Keratinocyte (primary cell): ENCODE results near the gene CHST13. TPM values are rescaled to one million over a fixed set of nuclear protein-coding genes. Genes with fewer than 3 reads are reported as not detected.

Experiments used
- DNase-seq: peaks from one replicate; pipeline ENCODE4 v3.0.0-alpha.2; 2011; ENCODE audit warnings: low read depth, missing footprints, low spot score
- FAIRE-seq: peaks from 2 replicates; lab custom pipeline; 2011; peaks lifted over from hg19 to GRCh38; lab: Jason Lieb, UNC
- H2AFZ ChIP-seq: 2 replicates; pipeline ENCODE4 v1.6.0; 2012; ENCODE audit warnings: low read length, control low read depth, inconsistent platforms; ENCODE audit not compliant: control insufficient read depth
- H3K27ac ChIP-seq: 2 replicates; pipeline ENCODE4 v1.5.1; 2011; ENCODE audit warnings: low read length; ENCODE audit not compliant: control insufficient read depth, insufficient read depth
- H3K27me3 ChIP-seq: 3 replicates; pipeline ENCODE4 v1.6.0; 2011; ENCODE audit warnings: low read length; ENCODE audit not compliant: control insufficient read depth, insufficient read depth; ENCODE audit errors: extremely low read depth
- H3K36me3 ChIP-seq, 2 experiments: 2 replicates in 1 of 2; 3 replicates in 1 of 2; pipeline ENCODE4 v1.5.1; 2011; ENCODE audit warnings: low read length in 2 of 2, mild to moderate bottlenecking in 1 of 2; ENCODE audit not compliant: control insufficient read depth in 2 of 2, insufficient read depth in 2 of 2; ENCODE audit errors: extremely low read depth in 1 of 2
- H3K4me1 ChIP-seq: 3 replicates; pipeline ENCODE4 v1.5.1; 2011; ENCODE audit warnings: low read length; ENCODE audit not compliant: control insufficient read depth, insufficient read depth; ENCODE audit errors: extremely low read depth
- H3K4me2 ChIP-seq: 3 replicates; pipeline ENCODE4 v1.6.0; 2011; ENCODE audit warnings: low read depth, low read length; ENCODE audit not compliant: control insufficient read depth, insufficient read depth; ENCODE audit errors: extremely low read depth
- H3K4me3 ChIP-seq, 3 experiments: fragments of 200-600 bp in 1 of 3; sonication (generic) in 1 of 3; 2 replicates in 2 of 3; 3 replicates in 1 of 3; pipeline ENCODE4 v1.5.1; 2011 to 2016; ENCODE audit warnings: low read length in 3 of 3, mild to moderate bottlenecking in 3 of 3, control low read depth in 2 of 3, inconsistent platforms in 1 of 3, low read depth in 1 of 3, mixed read lengths in 1 of 3, mixed run types in 1 of 3, moderate library complexity in 1 of 3; ENCODE audit not compliant: control insufficient read depth in 2 of 3, insufficient read depth in 2 of 3; ENCODE audit errors: extremely low read depth in 1 of 3
- H3K79me2 ChIP-seq: 2 replicates; pipeline ENCODE4 v1.6.0; 2012; ENCODE audit warnings: low read length; ENCODE audit not compliant: control insufficient read depth, insufficient read depth
- H3K9ac ChIP-seq: 3 replicates; pipeline ENCODE4 v1.6.0; 2011; ENCODE audit warnings: low read length; ENCODE audit not compliant: control insufficient read depth, insufficient read depth; ENCODE audit errors: extremely low read depth
- H3K9me1 ChIP-seq: 3 replicates; pipeline ENCODE4 v1.6.0; 2011; ENCODE audit warnings: low read length; ENCODE audit not compliant: control insufficient read depth, insufficient read depth; ENCODE audit errors: extremely low read depth
- H3K9me3 ChIP-seq: 2 replicates; pipeline ENCODE4 v1.5.1; 2012; ENCODE audit warnings: low read depth, low read length; ENCODE audit not compliant: control insufficient read depth
- H4K20me1 ChIP-seq: 3 replicates; pipeline ENCODE4 v1.6.0; 2011; ENCODE audit warnings: low read length; ENCODE audit not compliant: control insufficient read depth, insufficient read depth; ENCODE audit errors: extremely low read depth
- CTCF ChIP-seq, 3 experiments: IDR thresholded peaks in 1 of 3; conservative IDR thresholded peaks in 1 of 3; optimal IDR thresholded peaks in 1 of 3; 2 replicates in 2 of 3; 3 replicates in 1 of 3; pipeline versions ENCODE3 to v1.5.1; 2011; ENCODE audit warnings: low read length in 3 of 3, mild to moderate bottlenecking in 3 of 3, moderate library complexity in 2 of 3, control low read depth in 1 of 3, inconsistent platforms in 1 of 3; ENCODE audit not compliant: insufficient read depth in 2 of 3; ENCODE audit errors: extremely low read depth in 1 of 3
- EZH2 ChIP-seq: IDR thresholded peaks from one replicate; pipeline ENCODE4 v1.6.1; 2012; ENCODE audit warnings: inconsistent platforms, mild to moderate bottlenecking, low read length, moderate library complexity
- dilution Hi-C: fragments of 300-500 bp; cut with MboI; formaldehyde crosslinking; loops from one replicate; pipeline ENCODE4 v1.7.0; 2020; ENCODE audit warnings: low sequenced_read_pairs; ENCODE audit not compliant: extremely low pct_ligation_motif_present
- polyA plus RNA-seq, 5 experiments: library from polyadenylated mRNA; depleted of rRNA in 3 of 5; stranded (reverse) in 3 of 5; stranded (forward) in 1 of 5; unstranded in 1 of 5; fragments of >200 nt; gene quantifications; 1 replicate in 1 of 5; 2 replicates in 3 of 5; 3 replicates in 1 of 5; pipeline versions ENCODE4 v1.2.1 to v1.2.3, GENCODE V29; 2011 to 2012; ENCODE audit warnings: missing spikeins in 2 of 5, low read depth in 1 of 5, low replicate concordance in 1 of 5

Gene CHST13
- polyA plus RNA-seq, 1 donor (not counting 4 experiments of a cell fraction or from before 2014, with no cell fraction given): not detected

GRCh38 chr3:126477061-126477380 is 46.9 kb upstream of the CHST13 start:
- Histone ChIP-seq H3K4me1 (peaks cover 28% of the 10 kb centered on the region), H3K27ac (no peak overlapping the region), H3K79me2 (peaks cover 26% of the 10 kb centered on the region), H3K4me3 (no peak overlapping the region), H3K9me1 (peaks cover 10% of the 10 kb centered on the region), H3K9ac (no peak overlapping the region), H3K9me3 (no peaks in the 10 kb centered on the region), H4K20me1 (peaks cover 19% of the 10 kb centered on the region), H3K36me3 (peaks cover 0 to 3% of the 10 kb centered on the region in 2 experiments), H3K27me3 (no peaks in the 10 kb centered on the region), H3K4me2 (no peak overlapping the region), H2AFZ (no peak overlapping the region)
- no peak for FAIRE-seq
- TF ChIP-seq CTCF (optimal IDR thresholded peaks at IDR 0.05 in 1 of 3, IDR thresholded peaks at IDR 0.05 in 1 of 3, conservative IDR thresholded peaks at IDR 0.05 in 1 of 3; ENCODE audit: extremely low read depth in 1 of 3, insufficient read depth in 2 of 3, low read length in 3 of 3) (no peak), EZH2 (no peak)
- dilution Hi-C loops: no loop called here
- no peak for DNase-seq

GRCh38 chr3:126478581-126479310 is 45.2 kb upstream of the CHST13 start:
- H3K27ac ChIP-seq: no peak overlapping the region
- H3K9me1 ChIP-seq: peaks cover under 1% of the 10 kb centered on the region
- no peaks in the 10 kb centered on the region for H3K9me3 ChIP-seq
- H2AFZ ChIP-seq: no peak overlapping the region
- no peaks in the 10 kb centered on the region for H3K27me3 ChIP-seq
- DNase-seq (no peak), FAIRE-seq (no peak)
- TF ChIP-seq EZH2 (no peak), CTCF (optimal IDR thresholded peaks at IDR 0.05 in 1 of 3, IDR thresholded peaks at IDR 0.05 in 1 of 3, conservative IDR thresholded peaks at IDR 0.05 in 1 of 3; ENCODE audit: extremely low read depth in 1 of 3, insufficient read depth in 2 of 3, low read length in 3 of 3) (no peak)
- H3K4me2 ChIP-seq: no peak overlapping the region
- peaks cover 12% of the 10 kb centered on the region for H3K79me2 ChIP-seq
- no peak overlapping the region for H3K9ac ChIP-seq
- dilution Hi-C loops: no loop called here
- peaks cover 11% of the 10 kb centered on the region for H3K4me1 ChIP-seq
- H4K20me1 ChIP-seq: peaks cover 4% of the 10 kb centered on the region
- no peak overlapping the region for H3K4me3 ChIP-seq
- no peaks in the 10 kb centered on the region for H3K36me3 ChIP-seq
